ENCODE measurements around the gene NCBP3.

GRCh38 chr17:3860939-3861700, 15.1 kb upstream of the NCBP3 start:
- no peak for TF ChIP-seq POLR2AphosphoS5 (IDR thresholded peaks at IDR 0.05)
- no peak for TF ChIP-seq CTCF (IDR thresholded peaks at IDR 0.05)
- TF ChIP-seq POLR2A (IDR thresholded peaks at IDR 0.05): no peak

Data from prostate gland (tissue), 2 donors.